ENCODE measurements around the gene R3HDM1.

DNA sequence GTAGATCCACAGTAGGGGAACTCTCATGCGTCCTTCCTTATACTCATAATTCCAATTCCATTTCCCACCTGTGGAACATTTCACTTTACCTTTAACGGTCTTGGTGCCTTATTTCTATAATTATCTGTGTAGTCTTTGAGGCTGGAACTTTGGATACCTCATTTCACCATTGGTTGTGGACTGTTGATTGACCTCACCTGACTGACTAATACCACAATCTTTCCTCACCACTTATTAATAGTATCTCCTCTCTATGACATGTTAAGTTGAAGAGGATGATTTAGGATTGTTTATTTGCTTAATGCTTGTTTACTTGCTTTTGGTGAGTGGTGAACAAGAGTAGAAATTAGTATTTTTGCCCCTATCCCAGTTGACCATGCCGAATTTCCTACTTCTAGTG, 50.0 kb downstream of the R3HDM1 start:
- TF ChIP-seq GATA2 (IDR thresholded peaks at IDR 0.05; ENCODE audit: low read depth, low read length) (no peak), GATA3 (IDR thresholded peaks at IDR 0.05; ENCODE audit: low read depth, low read length) (no peak)

Data from SH-SY5Y (cell line).